Measurements from ENCODE around the gene C2CD3.

GRCh38 chr11:74135127-74135840 lies 35.5 kb downstream of the C2CD3 start:
- TF ChIP-seq ZNF396 (CRISPR knock-in tag; IDR thresholded peaks at IDR 0.05; ENCODE audit: borderline replicate concordance) = no peak
- no peak for TF ChIP-seq CTCF (IDR thresholded peaks at IDR 0.05)
- TF ChIP-seq ZBTB21 (CRISPR knock-in tag; IDR thresholded peaks at IDR 0.05; ENCODE audit: borderline replicate concordance) = no peak
- no peak for TF ChIP-seq KAT7 (CRISPR knock-in tag; IDR thresholded peaks at IDR 0.05; ENCODE audit: borderline replicate concordance)
- no peak for TF ChIP-seq CREM (CRISPR knock-in tag; IDR thresholded peaks at IDR 0.05)
- no peak for TF ChIP-seq MAX (CRISPR knock-in tag; IDR thresholded peaks at IDR 0.05)

Measured in WTC11 (cell line).